Measurements from ENCODE around the gene NHSL1.

NHSL1 gene

GRCh38 chr6:138493413-138493812 lies 5.9 kb downstream of the NHSL1 start:
- TF ChIP-seq CTCF (IDR thresholded peaks at IDR 0.05; ENCODE audit: extremely low read depth, missing control alignments), result no peak
- DNase-seq (ENCODE audit: low spot score), result no peak

GRCh38 chr6:138492871-138493270 lies 6.4 kb downstream of the NHSL1 start:
- TF ChIP-seq CTCF (IDR thresholded peaks at IDR 0.05; ENCODE audit: extremely low read depth, missing control alignments), result no peak
- DNase-seq (ENCODE audit: low spot score), result no peak

- no peak for DNase-seq (ENCODE audit: low spot score)
These were observed 7.2 kb downstream of the NHSL1 start for GRCh38 chr6:138492113-138492512.

GRCh38 chr6:138491017-138491416 lies 8.3 kb downstream of the NHSL1 start:
- TF ChIP-seq CTCF (IDR thresholded peaks at IDR 0.05; ENCODE audit: extremely low read depth, missing control alignments), result no peak
- no peak for DNase-seq (ENCODE audit: low spot score)

More at GRCh38 chr6:138492113-138492512, 7.2 kb downstream of the NHSL1 start:
- TF ChIP-seq CTCF (IDR thresholded peaks at IDR 0.05; ENCODE audit: extremely low read depth, missing control alignments), result no peak

- TF ChIP-seq CTCF (IDR thresholded peaks at IDR 0.05; ENCODE audit: extremely low read depth, missing control alignments), result no peak
These were observed 9.4 kb downstream of the NHSL1 start for GRCh38 chr6:138489846-138490245.

GRCh38 chr6:138487102-138487604 lies 12.1 kb downstream of the NHSL1 start:
- TF ChIP-seq CTCF (IDR thresholded peaks at IDR 0.05; ENCODE audit: extremely low read depth, missing control alignments), result no peak
- DNase-seq (ENCODE audit: low spot score), result no peak

More at GRCh38 chr6:138489846-138490245, 9.4 kb downstream of the NHSL1 start:
- DNase-seq (ENCODE audit: low spot score), result no peak

GRCh38 chr6:138486249-138487101 lies 12.8 kb downstream of the NHSL1 start:
- no peak for DNase-seq (ENCODE audit: low spot score)

More at GRCh38 chr6:138486249-138487101, 12.8 kb downstream of the NHSL1 start:
- no peak for TF ChIP-seq CTCF (IDR thresholded peaks at IDR 0.05; ENCODE audit: extremely low read depth, missing control alignments)
